ENCODE results near the gene PAQR5.

- TF ChIP-seq, protein P1, sequence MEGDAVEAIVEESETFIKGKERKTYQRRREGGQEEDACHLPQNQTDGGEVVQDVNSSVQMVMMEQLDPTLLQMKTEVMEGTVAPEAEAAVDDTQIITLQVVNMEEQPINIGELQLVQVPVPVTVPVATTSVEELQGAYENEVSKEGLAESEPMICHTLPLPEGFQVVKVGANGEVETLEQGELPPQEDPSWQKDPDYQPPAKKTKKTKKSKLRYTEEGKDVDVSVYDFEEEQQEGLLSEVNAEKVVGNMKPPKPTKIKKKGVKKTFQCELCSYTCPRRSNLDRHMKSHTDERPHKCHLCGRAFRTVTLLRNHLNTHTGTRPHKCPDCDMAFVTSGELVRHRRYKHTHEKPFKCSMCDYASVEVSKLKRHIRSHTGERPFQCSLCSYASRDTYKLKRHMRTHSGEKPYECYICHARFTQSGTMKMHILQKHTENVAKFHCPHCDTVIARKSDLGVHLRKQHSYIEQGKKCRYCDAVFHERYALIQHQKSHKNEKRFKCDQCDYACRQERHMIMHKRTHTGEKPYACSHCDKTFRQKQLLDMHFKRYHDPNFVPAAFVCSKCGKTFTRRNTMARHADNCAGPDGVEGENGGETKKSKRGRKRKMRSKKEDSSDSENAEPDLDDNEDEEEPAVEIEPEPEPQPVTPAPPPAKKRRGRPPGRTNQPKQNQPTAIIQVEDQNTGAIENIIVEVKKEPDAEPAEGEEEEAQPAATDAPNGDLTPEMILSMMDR (IDR thresholded peaks at IDR 0.05; ENCODE audit: low read depth, low read length, missing input control) = no peak
- TF ChIP-seq, protein P2, sequence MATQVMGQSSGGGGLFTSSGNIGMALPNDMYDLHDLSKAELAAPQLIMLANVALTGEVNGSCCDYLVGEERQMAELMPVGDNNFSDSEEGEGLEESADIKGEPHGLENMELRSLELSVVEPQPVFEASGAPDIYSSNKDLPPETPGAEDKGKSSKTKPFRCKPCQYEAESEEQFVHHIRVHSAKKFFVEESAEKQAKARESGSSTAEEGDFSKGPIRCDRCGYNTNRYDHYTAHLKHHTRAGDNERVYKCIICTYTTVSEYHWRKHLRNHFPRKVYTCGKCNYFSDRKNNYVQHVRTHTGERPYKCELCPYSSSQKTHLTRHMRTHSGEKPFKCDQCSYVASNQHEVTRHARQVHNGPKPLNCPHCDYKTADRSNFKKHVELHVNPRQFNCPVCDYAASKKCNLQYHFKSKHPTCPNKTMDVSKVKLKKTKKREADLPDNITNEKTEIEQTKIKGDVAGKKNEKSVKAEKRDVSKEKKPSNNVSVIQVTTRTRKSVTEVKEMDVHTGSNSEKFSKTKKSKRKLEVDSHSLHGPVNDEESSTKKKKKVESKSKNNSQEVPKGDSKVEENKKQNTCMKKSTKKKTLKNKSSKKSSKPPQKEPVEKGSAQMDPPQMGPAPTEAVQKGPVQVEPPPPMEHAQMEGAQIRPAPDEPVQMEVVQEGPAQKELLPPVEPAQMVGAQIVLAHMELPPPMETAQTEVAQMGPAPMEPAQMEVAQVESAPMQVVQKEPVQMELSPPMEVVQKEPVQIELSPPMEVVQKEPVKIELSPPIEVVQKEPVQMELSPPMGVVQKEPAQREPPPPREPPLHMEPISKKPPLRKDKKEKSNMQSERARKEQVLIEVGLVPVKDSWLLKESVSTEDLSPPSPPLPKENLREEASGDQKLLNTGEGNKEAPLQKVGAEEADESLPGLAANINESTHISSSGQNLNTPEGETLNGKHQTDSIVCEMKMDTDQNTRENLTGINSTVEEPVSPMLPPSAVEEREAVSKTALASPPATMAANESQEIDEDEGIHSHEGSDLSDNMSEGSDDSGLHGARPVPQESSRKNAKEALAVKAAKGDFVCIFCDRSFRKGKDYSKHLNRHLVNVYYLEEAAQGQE (IDR thresholded peaks at IDR 0.05) = no peak
- no peak for TF ChIP-seq TAF1 (conservative IDR thresholded peaks at IDR 0.05)
- TF ChIP-seq, protein P3, sequence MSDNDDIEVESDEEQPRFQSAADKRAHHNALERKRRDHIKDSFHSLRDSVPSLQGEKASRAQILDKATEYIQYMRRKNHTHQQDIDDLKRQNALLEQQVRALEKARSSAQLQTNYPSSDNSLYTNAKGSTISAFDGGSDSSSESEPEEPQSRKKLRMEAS (IDR thresholded peaks at IDR 0.05) = no peak
- TF ChIP-seq NR2F2 (IDR thresholded peaks at IDR 0.05) = no peak
- no peak for TF ChIP-seq YY1 (IDR thresholded peaks at IDR 0.05)
- TF ChIP-seq RAD21 (IDR thresholded peaks at IDR 0.05) = no peak
- no peak for TF ChIP-seq GABPA (IDR thresholded peaks at IDR 0.05 in 1 of 2, conservative IDR thresholded peaks at IDR 0.05 in 1 of 2)
- TF ChIP-seq, protein P4, sequence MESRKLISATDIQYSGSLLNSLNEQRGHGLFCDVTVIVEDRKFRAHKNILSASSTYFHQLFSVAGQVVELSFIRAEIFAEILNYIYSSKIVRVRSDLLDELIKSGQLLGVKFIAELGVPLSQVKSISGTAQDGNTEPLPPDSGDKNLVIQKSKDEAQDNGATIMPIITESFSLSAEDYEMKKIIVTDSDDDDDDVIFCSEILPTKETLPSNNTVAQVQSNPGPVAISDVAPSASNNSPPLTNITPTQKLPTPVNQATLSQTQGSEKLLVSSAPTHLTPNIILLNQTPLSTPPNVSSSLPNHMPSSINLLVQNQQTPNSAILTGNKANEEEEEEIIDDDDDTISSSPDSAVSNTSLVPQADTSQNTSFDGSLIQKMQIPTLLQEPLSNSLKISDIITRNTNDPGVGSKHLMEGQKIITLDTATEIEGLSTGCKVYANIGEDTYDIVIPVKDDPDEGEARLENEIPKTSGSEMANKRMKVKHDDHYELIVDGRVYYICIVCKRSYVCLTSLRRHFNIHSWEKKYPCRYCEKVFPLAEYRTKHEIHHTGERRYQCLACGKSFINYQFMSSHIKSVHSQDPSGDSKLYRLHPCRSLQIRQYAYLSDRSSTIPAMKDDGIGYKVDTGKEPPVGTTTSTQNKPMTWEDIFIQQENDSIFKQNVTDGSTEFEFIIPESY (IDR thresholded peaks at IDR 0.05) = no peak
- no peak for TF ChIP-seq HNF4G (IDR thresholded peaks at IDR 0.05)
Observed at GRCh38 chr15:69275933-69276560, 22.7 kb upstream of the PAQR5 start.

All from liver (tissue), 3 donors.